Stomach (tissue), 4 donors: ENCODE results near the gene PRKAR2B.

Source experiments
- CTCF ChIP-seq, 7 experiments: fragments of 450-650 bp in 4 of 7; fragments of 200-600 bp in 3 of 7; sonication (generic) in 3 of 7; IDR thresholded peaks; one replicate each; pipeline ENCODE4 v1.5.1; 2016 to 2019; ENCODE audit warnings: antibody characterized with exemption in 7 of 7, control low read depth in 2 of 7, mild to moderate bottlenecking in 1 of 7
- EP300 ChIP-seq: sonication (generic); formaldehyde crosslinking; IDR thresholded peaks from one replicate; pipeline ENCODE4 v1.6.1; 2017; ENCODE audit warnings: antibody characterized with exemption
- POLR2A ChIP-seq, 4 donors: fragments of 450-650 bp; IDR thresholded peaks; one replicate each; pipeline ENCODE4 v1.6.1; 2016; ENCODE audit warnings: antibody characterized with exemption in 4 of 4, control low read depth in 2 of 4, mild to moderate bottlenecking in 1 of 4, moderate library complexity in 1 of 4
- POLR2AphosphoS5 ChIP-seq, 3 donors: sonication (generic); formaldehyde crosslinking; IDR thresholded peaks; one replicate each; pipeline ENCODE4 v1.6.1; 2016; ENCODE audit warnings: antibody characterized with exemption in 3 of 3

- TF ChIP-seq CTCF (IDR thresholded peaks at IDR 0.05) (no peak), POLR2AphosphoS5 (IDR thresholded peaks at IDR 0.05) (no peak), EP300 (no peak), POLR2A (IDR thresholded peaks at IDR 0.05) (no peak)
These were observed 40.7 kb downstream of the PRKAR2B start for GRCh38 chr7:107085180-107085579.
